A172 (cell line): ENCODE data around the gene PHKA2. TPM values are rescaled to one million over a fixed set of nuclear protein-coding genes. Genes with fewer than 3 reads are reported as not detected.

ENCODE experiments used
- DNase-seq: peaks from one replicate; pipeline ENCODE4 v3.0.0-alpha.2; 2015; ENCODE audit warnings: low spot score
- total RNA-seq: library from RNA; depleted of rRNA; stranded (reverse); fragments of >200 nt; shearing (Covaris generic); gene quantifications from 2 replicates; pipeline ENCODE4 v1.2.3, GENCODE V29; 2014

Gene PHKA2
- total RNA-seq, 1 experiment from 2014 or later: 13.2 TPM

DNA sequence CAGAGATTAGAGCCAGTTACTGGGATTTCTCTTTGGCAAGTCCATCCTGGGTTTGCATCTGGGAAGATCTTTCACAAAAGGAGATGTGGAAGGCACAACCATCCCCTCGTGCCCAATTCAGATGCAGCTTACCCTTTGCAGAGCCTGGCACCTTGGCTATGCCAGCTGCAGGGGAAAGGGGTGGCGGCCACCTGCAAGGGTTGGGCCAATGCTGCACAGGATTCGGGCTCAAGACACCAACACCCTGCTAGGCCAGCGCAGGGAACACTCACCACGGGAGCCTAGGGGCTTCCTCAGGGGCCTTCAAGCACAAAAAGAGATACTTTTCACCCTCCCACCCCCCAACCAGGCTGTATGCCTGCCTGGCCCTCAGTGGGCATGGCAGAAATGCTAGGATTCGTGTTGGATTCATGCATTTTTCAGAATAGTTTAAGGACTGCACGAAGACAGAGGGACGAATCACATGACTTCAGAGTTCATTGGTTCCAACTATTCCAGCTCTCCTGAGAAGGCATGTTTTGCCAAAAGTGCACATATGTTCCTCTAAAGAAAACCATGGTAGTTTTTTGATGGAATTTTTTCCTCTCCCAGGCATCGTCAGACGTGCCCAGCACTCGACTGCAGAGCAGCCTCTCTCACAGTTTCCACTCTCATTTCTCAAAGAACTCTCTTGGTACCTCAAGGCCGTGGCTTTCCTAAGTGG lies 94.4 kb downstream of the PHKA2 start:
- DNase-seq: no peak

- no peak for DNase-seq
Observed at GRCh38 chrX:18888281-18888680, 95.6 kb downstream of the PHKA2 start.

GRCh38 chrX:18887825-18888212 lies 96.1 kb downstream of the PHKA2 start:
- no peak for DNase-seq

DNA sequence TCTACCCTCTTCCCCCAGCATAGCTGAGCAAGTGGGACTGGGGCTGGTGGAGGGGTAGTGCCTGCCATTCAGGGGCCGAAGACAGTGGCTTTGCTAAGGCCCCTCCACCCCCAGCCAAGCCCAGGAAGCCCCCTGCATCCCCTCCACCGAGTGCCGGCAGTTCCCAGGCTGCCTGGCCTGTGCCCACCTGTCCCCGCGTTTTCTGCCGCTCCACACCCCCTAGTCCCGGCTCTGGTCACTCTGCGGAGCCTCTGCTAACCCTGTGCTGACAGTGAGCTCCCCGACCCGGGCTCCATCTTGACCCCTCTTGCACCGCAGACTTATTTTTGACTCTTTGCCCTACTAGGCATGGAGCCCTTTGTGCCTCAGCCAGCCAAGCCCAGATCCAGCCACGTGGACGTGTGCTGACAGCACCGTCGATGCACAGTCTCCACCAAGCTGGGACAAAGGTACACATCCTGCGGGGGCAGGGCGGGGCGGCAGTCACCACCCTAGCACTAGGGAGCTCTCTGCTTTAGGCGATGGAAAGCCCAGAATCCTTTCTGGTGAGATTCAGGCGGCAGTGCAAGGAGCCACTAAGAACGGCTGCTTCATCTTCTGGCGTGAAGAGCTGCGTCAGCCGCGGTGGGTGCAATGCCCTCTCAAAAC lies 96.6 kb downstream of the PHKA2 start:
- DNase-seq: no peak

DNA sequence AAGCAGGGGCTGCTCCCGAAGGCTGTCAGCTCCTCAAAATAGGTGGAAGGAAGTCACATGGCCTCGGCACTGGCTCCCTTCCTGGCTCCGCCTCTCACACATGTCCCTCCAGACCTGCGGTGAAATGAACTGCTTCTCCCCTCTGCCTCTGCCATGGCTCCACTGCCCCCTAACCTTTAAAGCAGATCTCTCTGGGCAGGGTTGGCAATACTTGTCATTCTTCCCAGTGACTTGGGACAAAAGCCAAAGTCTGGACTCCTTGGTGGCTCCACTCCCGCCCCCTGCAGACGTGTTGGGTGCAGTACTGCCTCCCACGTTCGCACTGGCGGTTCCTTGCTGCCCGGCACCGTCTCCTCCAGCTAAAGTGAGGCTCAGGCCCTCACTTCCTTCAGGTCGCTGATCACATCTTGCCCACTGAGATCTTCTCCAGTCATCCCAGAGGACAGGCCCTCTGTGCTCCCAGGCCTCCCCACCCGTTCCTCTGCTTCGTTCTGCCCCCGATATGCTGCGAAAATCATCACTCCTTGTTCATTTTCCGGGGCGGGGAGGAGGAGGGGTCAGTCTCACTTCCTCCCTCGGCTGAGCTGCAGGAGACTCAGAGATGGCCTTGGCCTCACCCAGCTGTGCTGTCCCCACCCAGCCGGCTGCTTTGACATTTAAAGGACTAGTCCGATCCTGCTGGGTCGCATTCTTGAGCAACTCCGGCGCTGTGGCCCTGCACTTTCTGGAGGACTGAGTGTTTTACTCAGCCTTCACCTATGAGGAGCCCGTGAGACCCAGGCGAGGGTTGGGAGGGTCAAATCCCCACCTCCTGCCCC lies 97.4 kb downstream of the PHKA2 start:
- DNase-seq: peak; percentile 27

DNA sequence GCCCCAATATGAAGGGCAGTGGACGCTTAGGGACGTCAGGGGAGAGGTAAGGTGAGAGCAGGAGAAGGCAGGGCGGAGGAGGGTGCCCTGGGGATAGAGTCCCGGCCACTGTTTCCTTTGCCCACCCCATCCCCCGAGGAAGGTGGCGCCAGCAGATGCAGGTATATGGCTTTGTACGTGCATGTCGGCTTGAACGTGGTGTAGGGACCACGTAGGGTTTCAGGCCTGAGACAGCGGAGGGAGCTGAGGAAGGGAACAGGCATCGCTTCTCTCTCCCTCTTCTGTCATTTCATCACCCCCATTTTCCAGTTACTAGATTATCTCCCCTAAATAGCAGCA lies 97.9 kb downstream of the PHKA2 start:
- DNase-seq: no peak

DNA sequence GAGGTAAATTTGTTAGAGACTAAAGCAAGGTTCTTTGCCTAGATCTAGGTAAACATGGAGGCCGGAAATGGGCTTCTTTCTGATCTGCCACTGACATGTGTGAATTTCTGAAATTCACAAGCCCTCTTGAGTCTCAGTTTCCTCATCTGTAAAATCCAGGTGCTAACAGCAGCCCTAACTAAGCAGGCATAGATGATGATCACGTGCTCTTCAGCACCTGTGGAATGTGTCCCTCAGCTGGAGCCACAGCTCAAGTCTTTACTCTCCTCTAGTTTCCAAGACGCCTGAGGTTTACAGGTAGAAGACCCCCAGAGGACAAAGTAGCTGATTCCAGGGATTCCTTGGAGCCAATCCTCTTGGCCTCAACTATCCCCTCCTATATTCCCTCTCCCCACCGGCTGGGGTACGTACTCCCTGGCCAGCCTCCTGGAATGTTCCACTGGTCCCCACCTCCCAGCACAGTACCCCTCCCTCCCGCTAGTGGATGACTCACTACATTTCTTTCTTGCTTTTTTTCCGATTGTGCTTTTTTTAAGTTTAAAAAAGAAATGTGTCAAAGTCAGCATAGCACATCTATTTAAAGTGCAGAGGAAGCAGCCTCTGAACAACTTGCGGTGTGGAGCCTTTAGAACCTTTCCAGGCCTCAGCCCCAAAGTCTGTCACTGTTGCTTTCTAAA lies 98.4 kb downstream of the PHKA2 start:
- DNase-seq: no peak

DNA sequence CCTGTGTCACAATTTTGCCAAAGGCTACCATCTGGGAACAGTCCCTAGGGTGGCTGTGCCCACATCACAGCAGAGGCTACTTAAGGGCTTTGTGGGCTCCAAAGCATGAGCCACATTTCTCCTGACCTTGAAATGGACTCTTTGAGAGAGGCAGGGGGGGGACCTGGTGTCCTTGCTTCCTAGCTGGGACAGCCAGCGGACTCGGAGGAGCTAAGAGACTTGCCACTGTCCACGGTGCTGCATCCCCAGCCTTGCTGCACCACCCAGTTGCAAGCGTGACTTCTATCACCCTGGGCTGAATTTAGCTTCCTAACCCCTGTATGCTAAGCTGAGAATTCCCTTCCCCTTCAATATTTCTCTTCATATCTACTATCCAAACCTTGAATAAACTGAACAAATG lies 99.0 kb downstream of the PHKA2 start:
- no peak for DNase-seq

- no peak for DNase-seq
Observed at GRCh38 chrX:18883961-18884765, 99.8 kb downstream of the PHKA2 start.

- DNase-seq: no peak
Observed at GRCh38 chrX:18883234-18883960, 100.5 kb downstream of the PHKA2 start.

DNA sequence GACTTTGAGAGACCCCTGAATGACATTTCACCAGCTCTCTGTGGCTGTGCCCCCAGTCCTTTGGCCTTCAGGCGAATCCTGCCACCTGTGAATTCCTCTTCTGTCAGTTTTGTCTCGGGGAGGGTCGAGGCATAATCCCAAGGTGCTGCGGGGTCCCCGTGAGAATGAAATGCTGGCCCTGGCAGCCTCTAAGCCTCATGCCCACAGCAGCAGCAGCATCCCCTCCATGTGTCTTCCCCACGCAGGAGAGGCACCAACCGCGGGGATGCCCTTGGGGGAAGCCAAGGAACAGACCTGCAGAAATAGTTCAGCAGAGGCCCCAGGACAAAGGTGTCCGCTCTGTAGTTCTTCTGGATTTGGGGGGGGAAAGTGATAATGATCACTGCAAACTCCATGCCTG lies 104.8 kb downstream of the PHKA2 start:
- DNase-seq: no peak

GRCh38 chrX:18877469-18877868 lies 106.4 kb downstream of the PHKA2 start:
- no peak for DNase-seq

- peak; percentile 54 for DNase-seq
Observed at GRCh38 chrX:18875256-18875878, 108.5 kb downstream of the PHKA2 start.

DNA sequence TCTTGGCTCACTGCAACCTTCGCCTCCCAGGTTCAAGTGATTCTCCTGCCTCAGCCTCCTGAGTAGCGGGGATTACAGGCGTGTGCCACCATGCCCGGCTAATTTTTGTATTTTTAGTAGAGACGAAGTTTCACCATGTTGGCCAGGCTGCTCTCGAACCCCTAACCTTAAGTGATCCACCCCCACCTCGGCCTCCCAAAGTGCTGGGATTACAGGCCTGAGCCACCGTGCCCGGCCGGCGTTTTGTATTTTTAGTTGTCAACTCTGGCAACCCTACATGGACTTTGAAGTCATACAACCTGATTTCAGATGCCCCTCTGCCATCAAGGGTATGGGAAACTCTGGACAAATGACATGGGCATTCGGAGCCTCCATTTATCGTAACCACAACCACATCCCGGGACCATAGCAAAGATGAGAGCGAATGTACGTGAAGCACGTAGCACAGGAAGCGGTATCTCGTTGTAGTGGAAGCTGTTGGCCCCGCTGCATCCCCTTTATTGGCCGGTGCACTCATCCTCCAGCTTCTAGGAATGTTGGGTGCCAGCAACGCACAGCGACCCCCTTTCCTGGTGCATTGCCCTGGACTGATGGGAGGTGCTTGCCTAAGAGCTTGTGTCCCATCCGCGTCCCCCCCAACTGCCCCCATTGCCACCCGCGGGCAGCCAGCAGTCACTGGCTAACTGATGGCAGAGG lies 109.2 kb downstream of the PHKA2 start:
- DNase-seq: no peak

- DNase-seq: no peak
Observed at GRCh38 chrX:18873836-18874235, 110.1 kb downstream of the PHKA2 start.

- DNase-seq: peak; percentile 90
Observed at GRCh38 chrX:18873189-18873791, 110.6 kb downstream of the PHKA2 start.

DNA sequence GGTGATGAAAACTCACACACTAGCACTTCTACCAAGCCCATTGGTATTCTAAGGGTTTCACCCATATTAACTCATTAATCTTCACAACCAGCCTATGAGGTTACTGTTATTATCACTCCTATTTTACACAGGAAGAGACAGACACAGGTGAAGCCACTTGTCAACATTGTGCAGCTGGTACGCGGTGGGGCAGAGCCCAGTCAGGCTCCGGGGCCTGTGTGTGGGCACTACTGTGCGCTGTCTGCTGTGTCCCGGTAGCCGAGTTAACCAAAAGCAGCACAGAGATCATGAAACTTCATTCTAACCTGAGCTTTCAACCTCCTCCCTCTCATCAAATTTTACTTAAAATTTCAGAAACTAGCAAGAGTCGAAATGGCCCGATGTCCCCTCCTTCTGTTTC lies 111.3 kb downstream of the PHKA2 start:
- no peak for DNase-seq

DNA sequence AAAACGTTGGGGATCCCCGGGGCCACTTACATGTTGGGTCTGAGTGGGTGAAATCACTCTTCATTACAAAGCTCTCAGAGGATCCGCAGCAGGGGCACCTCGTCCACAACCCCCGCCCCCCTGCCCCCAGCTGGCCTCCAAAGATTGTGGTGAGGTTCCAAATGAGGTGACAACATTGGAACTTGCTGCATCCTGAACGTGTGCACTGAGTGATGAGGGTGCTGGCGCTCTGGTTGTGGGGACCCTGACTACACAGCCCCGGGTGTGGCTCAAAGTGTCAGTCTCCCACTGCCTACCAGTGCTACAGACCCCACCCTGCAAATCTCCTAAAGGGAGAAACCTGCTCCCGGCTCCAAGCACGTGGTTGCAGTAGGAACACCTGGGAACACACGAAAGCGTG lies 111.9 kb downstream of the PHKA2 start:
- no peak for DNase-seq

DNA sequence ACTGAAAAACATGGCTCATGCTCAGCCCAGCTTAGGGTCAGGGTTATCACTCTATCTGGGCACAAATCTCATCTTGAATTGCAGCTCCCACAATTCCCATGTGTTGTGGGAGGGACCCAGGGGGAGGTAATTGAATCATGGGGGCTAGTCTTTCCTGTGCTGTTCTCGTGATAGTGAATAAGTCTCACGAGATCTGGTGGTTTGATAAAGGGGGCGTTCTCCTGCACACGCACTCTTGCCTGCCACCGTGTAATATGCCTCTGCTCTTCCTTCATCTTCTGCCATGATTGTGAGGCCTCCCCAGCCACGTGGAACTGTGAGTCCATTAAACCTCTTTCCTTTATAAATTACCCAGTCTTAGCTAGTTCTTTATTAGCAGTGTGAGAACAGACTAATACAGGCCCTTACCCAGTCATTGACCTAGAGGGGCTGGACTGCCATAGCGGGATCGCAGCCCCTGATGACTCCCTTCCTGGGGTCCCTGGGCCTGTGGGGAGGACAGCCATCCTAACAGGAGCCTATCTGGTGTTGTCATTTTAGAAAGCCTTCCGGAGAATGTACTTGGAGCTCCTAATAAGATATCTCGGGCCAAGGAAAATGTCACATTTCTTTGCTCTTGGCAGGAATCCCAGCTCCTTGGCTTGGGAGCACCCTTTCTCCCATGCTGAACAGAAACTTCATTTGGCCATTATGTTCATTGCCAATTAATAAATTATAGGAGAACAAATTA lies 112.6 kb downstream of the PHKA2 start:
- DNase-seq: no peak
